Measurements from ENCODE around the gene SEL1L3. TPM values are rescaled to one million over a fixed set of nuclear protein-coding genes. Genes with fewer than 3 reads are reported as not detected.

Gene SEL1L3
- total RNA-seq, 1 experiment from 2014 or later = 48.3 TPM

GRCh38 chr4:25786497-25787065 lies 76.2 kb downstream of the SEL1L3 start:
- Histone ChIP-seq H4K8ac (replicated peaks; ENCODE audit: insufficient read length, low read depth, low read length) (no peak overlapping the region), H4K20me1 (ENCODE audit: control insufficient read depth, insufficient read depth, insufficient read length) (no peaks in the 10 kb centered on the region), H4K91ac (ENCODE audit: insufficient read length, low read depth, low read length) (no peak overlapping the region), H3K18ac (ENCODE audit: insufficient read length, low read depth, low read length) (no peak overlapping the region), H3K4me1 (ENCODE audit: insufficient read depth, low read length) (no peaks in the 10 kb centered on the region), H4K5ac (ENCODE audit: insufficient read length, low read depth, low read length) (no peak overlapping the region), H2AFZ (ENCODE audit: low read length) (no peak overlapping the region), H3K9ac (ENCODE audit: extremely low read depth, insufficient read length, low read length) (no peak overlapping the region), H3K23ac (ENCODE audit: insufficient read length, low read depth, low read length) (no peak overlapping the region), H3K27ac (ENCODE audit: insufficient read length, low read depth, low read length) (no peak overlapping the region), H3K4me2 (ENCODE audit: insufficient read depth, insufficient read length, low read length) (no peak overlapping the region), H3T11ph (ENCODE audit: low read length) (no peak overlapping the region), H2BK15ac (ENCODE audit: low read depth, low read length) (no peak overlapping the region), H3K14ac (ENCODE audit: insufficient read depth, low read length) (no peak overlapping the region), H3K23me2 (ENCODE audit: insufficient read length, low read depth, low read length, poor library complexity, severe bottlenecking) (no peaks in the 10 kb centered on the region), H3K27me3 (ENCODE audit: insufficient read depth, low read length) (no peaks in the 10 kb centered on the region), H3K79me2 (ENCODE audit: insufficient read depth, low read length) (no peaks in the 10 kb centered on the region), H2BK5ac (ENCODE audit: insufficient read length, low read length) (no peak overlapping the region), H2AK5ac (ENCODE audit: insufficient read length, low read length) (no peak overlapping the region), H3K4ac (ENCODE audit: low read depth, low read length) (no peak overlapping the region), H3K56ac (ENCODE audit: insufficient read length, low read depth, low read length) (no peak overlapping the region), H2BK12ac (ENCODE audit: insufficient read length, low read depth, low read length) (no peak overlapping the region), H3K79me1 (ENCODE audit: insufficient read depth, low read depth, low read length, poor library complexity, severe bottlenecking) (no peaks in the 10 kb centered on the region), H2BK20ac (ENCODE audit: low read depth, low read length, poor library complexity, severe bottlenecking) (no peak overlapping the region), H2BK120ac (ENCODE audit: low read depth, low read length, poor library complexity, severe bottlenecking) (no peak overlapping the region), H3K9me3 (ENCODE audit: control insufficient read depth, low read depth, low read length) (no peaks in the 10 kb centered on the region)
- no CpG with 5 or more reads among the region's 4 CpGs for WGBS (ENCODE audit: extremely low coverage, insufficient read length, low lambda C conversion rate)
- H3K27ac Mint-ChIP-seq = peak overlapping the region in 2 of 3 experiments; percentile 6 to 27; a peak in 1 of 7 replicates
- peaks cover 28 to 59% (median 39%) of the 10 kb centered on the region in 3 experiments for H3K36me3 Mint-ChIP-seq (ENCODE audit: insufficient read depth in 1 of 3, low read depth in 3 of 3)
- H3K27me3 Mint-ChIP-seq (ENCODE audit: low read depth) = no peaks in the 10 kb centered on the region
- peaks cover 0 to 9% of the 10 kb centered on the region in 2 experiments; a peak in 1 of 4 replicates for H3K4me1 Mint-ChIP-seq
- no peak for DNase-seq
- no peak overlapping the region for H3K4me3 Mint-ChIP-seq
- no peaks in the 10 kb centered on the region for H3K9me3 Mint-ChIP-seq
- TF ChIP-seq CTCF (conservative IDR thresholded peaks at IDR 0.05) = no peak

Data from H9 (cell line).